Choroid plexus epithelial cell (primary cell): ENCODE measurements around the gene PTCH1.
A peak's percentile ranks its signal among the peaks of the same experiment; 100 is the strongest.

Experiments
- DNase-seq: peaks from one replicate; pipeline ENCODE4 v3.0.0-alpha.2; 2010; ENCODE audit warnings: low read depth
- H3K4me3 ChIP-seq: 2 replicates; pipeline ENCODE4 v1.5.1; 2011; ENCODE audit warnings: low read depth, mild to moderate bottlenecking, control low read depth, low read length, moderate library complexity
- CTCF ChIP-seq: conservative IDR thresholded peaks from 2 replicates; pipeline ENCODE4 v1.5.1; 2011; ENCODE audit warnings: low read depth, mild to moderate bottlenecking, control low read depth, inconsistent platforms, low read length, moderate library complexity

Gene PTCH1

GRCh38 chr9:95508242-95508967, 8.4 kb downstream of the PTCH1 start:
- TF ChIP-seq CTCF, result no peak
- peak; percentile 50 for DNase-seq
- peak overlapping the region; percentile 80 for H3K4me3 ChIP-seq

- H3K4me3 ChIP-seq, result peak overlapping the region; percentile 80
- TF ChIP-seq CTCF, result no peak
- peak; percentile 73 for DNase-seq
These were observed 9.1 kb downstream of the PTCH1 start for GRCh38 chr9:95507464-95508241.

GRCh38 chr9:95506678-95507463, 9.9 kb downstream of the PTCH1 start:
- TF ChIP-seq CTCF, result no peak
- peak; percentile 83 for DNase-seq
- peak overlapping the region; percentile 80 for H3K4me3 ChIP-seq

- peak; percentile 9 for TF ChIP-seq CTCF
- peak; percentile 64 for DNase-seq
- peak overlapping the region; percentile 80 for H3K4me3 ChIP-seq
These were observed 10.4 kb downstream of the PTCH1 start for GRCh38 chr9:95506428-95506677.

- H3K4me3 ChIP-seq, result peak overlapping the region; percentile 80
- peak; percentile 67 for DNase-seq
These were observed 10.9 kb downstream of the PTCH1 start for GRCh38 chr9:95505717-95506427.

More at GRCh38 chr9:95505717-95506427, 10.9 kb downstream of the PTCH1 start:
- no peak for TF ChIP-seq CTCF
